Measurements from ENCODE around the gene ZKSCAN8.
"Not testable (repeated sequence)": the region's sequence is repeated elsewhere in the genome, so short reads cannot be mapped to it uniquely, and the experiment has no call there.

Gene ZKSCAN8

DNA sequence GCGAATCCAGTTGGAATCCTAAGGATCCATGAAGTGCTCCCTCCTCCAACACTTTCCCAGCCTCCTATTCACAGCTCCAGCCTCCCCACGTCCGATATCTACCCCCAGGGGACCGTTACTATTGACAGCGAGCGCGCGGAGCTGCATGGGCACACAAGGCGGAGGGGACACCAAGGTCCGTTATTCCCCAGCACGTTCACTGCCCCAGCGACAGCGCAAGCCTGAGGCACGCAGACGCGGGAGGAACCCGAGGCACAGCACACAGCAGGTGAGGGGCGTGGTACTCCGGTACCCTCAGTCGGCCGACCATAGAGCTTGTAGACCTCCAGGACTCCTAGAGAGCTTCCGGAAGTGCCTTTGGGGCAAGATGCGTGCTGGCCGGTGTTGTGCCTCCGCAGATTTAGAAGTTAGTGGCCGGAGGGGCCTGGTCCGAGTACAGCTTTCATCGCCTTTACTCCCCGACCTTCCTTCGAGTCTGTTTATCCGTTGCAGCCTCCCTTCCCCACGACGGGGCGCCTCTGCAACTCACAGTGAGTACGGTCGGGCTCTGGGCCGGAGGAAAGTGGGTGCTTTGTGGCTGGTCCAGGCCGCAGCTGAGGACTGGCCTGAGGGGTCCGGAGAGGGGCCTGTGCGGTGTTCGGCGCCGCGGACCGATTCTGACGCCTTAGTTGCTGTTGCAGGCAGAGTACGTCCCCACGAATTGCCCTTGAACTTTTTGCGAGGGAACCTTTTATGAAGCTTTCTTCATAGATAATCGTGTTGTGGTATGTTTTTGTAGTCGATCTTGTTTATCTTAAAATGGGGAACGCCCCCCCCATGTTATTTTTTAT lies at the start of gene ZKSCAN8:
ZKSCAN8 (plus strand) TSS at position 384 of the 830 bp plus-strand sequence. CDS start 6,525 bp downstream, outside the sequence.
- peak; percentile 84 to 89 for DNase-seq

DNA sequence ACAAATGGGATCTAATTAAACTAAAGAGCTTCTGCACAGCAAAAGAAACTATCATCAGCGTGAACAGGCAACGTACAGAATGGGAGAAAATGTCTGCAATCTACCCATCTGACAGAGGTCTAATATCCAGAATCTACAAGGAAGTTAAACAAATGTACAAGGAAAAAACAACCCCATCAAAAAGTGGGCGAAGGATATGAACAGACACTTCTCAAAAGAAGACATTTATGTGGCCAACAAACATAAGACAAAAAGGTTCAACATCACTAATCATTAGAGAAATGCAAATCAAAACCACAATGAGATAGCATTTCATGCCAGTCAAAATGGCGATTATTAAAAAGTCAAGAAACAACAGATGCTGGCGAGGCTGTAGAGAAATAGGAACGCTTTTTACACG lies 39.5 kb upstream of the ZKSCAN8 start:
- not testable (repeated sequence) for DNase-seq

DNA sequence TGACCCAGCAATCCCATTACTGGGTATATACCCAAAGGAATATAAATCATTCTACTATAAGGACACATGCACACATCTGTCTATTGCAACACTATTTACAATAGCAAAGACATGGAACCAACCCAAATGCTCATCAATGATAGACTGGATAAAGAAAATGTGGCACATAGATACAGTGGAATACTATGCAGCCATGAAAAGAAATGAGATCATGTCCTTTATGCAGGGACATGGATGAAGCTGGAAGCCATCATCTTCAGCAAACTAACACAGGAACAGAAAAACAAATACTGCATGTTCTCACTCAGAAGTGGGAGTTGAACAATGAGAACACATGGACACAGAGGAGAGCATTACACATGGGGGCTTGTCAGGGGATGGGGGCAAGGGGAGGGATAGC lies 39.0 kb upstream of the ZKSCAN8 start:
- not testable (repeated sequence) for DNase-seq

DNA sequence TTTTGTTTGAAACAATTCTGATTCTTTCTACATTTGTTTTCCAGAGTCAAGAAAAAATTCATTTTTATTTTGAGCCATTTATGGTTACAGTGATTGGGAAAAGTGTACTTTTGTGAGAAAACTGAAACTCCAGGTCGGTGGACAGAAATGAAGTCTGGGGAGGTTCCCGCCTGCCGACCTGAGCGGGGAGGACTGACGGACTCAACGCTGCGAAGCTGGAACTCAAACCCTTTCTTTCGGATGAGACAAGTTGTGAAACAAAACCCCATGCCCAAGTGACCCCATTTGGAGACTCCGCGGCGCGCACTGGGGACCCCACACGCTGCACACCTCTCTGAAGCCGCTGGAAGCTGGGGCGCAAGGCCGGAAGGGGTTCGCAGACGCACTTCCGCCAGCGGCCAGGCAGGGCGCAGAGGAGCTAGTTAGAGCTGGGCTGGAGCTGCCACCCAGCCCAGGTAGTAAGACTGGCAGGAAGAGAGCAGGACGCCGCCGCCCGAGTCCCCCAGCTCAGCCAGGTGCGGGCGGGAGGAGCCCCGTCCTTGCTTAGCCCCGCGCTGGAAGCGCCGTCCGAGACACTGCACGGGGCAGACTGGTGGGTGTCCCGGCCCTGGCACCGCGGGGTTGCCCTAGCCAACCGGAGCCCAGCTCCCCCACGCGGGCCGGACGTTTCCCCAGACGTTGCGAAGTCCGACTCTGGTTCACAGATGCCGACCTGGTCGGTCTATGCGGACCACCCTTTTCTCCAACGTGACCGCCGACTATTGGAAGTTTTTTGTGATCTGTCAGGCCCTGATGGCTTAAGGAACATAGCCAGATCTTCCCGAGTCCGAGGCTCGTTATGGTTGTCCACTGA lies 37.1 kb upstream of the ZKSCAN8 start:
- DNase-seq: peak; percentile 87 to 88

DNA sequence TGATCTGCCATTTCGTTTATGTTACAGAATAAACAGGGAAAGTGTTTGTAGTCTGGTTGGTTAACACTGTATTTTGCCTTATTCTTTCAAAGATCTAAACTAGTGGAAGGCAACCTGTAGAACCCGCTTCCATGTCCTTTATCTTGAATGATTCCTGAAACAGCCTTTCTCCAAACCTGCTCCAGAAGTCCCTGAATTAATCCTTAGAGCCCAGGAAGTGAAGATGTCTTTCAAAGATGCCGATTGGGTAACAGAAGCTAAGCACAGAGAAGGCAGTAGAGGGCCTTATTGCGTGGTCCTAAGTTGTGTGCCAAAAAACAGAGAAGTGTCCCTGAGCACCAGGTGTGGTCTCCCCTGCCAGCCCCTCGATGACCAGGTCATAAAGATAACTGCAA lies 36.4 kb upstream of the ZKSCAN8 start:
- peak in 1 of 2 donors; percentile 11 for DNase-seq

DNA sequence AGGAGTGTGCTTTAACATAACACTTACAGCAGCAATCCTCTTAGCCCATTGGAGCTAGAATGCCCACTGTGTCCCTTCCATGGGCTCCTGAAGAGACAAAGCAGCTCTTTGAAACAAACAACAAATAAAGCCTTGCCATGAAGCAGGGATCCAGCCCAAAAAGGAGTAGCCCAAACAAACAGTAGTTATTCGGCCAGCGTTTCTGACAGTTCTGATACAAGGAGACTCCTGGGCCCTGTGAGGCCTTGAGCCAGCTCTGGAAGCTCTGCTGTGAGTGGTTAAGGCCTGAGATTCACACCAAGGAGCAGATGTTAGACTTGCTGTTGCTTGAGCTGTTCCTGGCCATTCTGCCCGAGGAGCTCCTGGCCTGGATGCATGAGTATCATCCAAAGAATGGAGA lies 34.2 kb upstream of the ZKSCAN8 start:
- DNase-seq: no peak

DNA sequence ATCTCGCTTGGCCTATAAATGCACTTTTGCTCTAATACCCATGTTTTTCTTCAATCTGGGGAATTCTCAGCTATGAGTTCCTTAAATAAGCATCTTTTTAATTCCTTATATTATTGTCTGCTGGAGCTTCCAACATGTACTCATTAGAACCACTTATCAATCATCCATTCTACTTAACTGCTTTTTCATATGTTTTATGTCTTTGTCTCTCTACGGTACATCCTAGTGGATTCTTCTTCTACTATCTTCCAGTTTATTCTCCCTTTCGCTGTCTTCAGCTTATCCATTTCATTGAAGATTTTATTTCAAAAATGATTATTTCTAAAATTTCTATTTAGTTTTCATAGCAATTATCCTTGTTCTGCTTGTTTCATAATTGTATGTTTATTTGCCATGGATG lies 29.7 kb upstream of the ZKSCAN8 start:
- DNase-seq: no peak

DNA sequence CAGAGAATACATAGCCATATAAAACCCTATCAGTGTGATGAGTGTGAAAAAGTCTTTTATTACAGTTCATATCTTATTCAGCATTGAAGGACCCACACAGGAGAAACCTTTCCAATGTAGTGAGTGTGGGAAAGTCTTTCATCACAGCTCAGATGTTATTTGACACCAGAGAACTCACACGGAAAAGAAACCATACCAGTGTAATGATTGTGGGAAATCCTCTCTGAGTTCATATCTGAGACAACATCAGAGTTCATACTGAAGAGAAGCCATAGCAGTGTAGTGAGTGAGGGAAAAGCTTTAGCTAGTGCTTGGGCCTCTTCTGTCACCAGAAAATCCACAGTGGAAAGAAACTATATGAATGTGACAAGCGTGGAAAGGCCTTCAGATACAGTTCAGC lies 25.9 kb upstream of the ZKSCAN8 start:
- no peak for DNase-seq

DNA sequence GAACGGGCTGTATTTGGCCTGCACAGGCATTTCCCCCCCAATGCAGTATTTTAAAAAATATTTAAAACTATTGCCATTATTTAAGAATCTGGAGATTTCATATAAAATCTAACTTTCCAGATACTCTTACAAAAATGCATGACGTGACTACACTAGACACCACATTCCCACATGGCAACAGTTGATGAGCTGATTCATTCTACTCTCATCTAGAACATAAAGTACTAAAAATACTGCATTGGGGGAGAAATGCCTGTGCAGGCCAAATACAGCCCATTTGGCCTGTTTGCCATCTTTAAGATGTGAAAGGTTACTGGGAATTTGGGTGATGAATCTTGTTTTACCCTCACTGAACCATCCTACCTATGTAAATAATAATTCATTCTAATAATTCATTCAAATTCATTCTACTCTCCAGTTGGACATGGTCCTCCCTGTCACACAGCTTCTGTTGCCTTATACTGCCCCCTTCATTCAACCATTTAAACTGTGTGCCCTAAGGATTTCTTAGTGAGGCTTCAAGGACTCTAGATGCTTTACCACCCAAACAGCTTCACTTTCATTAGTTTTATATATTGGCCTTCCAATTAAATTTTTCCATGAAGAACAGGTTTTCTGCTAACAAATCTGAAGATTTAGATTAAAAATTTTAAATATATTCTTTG lies 24.2 kb upstream of the ZKSCAN8 start:
- no peak for DNase-seq

DNA sequence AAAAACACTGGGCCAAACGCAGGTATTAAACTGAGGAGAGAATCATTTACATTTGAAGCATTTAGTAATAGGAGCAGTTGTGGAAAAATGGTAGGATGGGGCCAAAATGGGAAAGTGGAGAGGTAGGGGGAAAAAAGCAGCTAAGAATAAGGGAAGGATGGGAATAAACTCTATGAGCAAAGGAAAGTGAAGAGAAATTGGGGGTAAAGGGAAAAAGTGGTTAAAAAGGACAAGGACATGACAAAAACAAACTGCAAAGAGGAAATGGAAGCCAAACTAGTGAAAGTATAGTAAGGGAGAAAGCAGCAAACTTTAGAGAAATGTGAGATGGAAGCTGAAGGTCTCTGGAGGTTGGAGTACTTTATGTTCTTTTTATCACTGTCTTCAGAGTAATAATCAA lies 23.5 kb upstream of the ZKSCAN8 start:
- DNase-seq: no peak

DNA sequence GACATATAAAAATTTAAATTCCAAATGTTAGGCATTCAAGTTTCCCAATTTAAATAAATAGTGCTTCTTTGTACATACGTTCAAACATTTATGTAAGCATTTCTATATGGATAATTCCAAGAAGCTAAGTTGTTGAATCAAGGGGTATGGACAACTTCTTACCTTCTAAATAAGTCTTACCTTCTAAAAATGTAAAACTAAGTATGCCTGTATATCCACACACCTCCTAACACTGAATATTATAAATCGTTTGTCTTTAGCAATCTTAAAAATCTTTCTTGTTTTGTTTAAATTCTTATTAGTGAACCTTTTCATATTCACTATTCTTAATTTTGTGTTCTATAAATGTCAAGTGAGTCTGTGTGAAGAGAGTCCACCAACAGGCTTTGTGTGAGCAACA lies 19.8 kb upstream of the ZKSCAN8 start:
- no peak for DNase-seq

DNA sequence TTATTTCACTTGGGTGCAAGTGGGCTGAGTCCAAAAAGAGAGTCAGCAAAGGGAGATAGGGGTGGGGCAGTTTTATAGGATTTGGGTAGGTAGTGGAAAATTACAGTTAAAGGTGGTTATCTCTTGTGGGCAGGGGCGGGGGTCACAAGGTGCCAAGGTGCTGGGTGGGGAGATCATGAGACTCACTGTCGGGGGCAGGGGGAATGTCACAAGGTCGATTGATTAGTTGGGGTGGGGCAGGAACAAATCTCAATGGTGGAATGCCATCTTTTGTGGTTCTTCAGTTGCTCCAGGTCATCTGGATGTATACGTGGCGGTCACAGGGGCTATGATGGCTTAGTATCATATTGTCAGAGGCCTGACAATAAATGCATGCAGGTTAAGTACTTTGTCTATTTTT lies 19.4 kb upstream of the ZKSCAN8 start:
- DNase-seq: not testable (repeated sequence)

DNA sequence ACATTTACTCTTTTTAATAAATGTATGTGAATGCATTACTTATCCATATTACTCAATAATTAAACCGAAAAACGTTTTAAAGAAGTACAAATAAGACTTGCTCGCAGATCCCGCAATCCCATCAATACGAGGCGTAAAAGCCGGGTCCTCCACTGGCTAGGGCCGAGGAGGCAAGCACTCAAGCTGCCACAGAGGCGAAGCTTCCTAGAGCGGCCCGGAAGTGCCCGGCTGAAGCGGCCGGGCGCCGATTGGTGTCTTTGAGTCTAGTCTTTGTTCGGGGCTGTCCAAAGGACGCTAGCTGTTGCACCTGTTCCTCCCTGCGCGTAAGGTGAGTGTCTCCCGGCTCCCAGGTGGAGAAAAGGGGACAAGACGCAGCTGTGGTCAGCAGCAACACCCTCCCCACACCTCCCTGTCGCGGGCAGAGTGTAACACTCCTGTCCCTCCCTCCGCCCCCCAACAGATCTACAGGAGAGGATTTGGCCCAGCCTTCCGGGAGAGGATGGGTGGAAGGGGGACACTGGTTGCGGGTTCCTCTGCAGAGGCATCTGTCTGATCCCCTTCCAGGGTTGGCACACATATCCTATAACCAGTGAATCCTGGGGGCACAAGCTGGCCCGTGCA lies 17.2 kb upstream of the ZKSCAN8 start, which contains the start of gene ZSCAN16:
ZSCAN16 (plus strand) TSS at position 260 of the 621 bp plus-strand sequence. CDS start 835 bp downstream, outside the sequence.
- DNase-seq: peak; percentile 78 to 86

DNA sequence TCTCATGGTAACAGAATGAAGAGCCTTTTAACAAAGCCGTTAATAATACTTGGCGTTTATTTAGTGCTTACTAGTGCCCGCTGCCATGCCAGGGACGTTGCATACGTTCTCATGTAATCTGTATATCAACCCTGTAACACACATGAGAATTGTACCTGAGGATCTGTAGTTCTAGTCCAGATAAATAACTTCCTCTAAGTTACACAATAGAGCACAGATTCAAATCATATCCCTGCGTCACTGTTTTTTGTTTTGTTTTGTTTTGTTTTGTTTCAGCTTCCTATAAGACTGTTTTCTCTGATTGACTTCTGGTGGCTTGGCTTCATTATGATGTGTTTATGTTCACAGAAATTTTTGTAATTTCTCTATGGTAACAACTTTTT lies 16.7 kb upstream of the ZKSCAN8 start:
- peak in 1 of 2 donors; percentile 63 for DNase-seq

DNA sequence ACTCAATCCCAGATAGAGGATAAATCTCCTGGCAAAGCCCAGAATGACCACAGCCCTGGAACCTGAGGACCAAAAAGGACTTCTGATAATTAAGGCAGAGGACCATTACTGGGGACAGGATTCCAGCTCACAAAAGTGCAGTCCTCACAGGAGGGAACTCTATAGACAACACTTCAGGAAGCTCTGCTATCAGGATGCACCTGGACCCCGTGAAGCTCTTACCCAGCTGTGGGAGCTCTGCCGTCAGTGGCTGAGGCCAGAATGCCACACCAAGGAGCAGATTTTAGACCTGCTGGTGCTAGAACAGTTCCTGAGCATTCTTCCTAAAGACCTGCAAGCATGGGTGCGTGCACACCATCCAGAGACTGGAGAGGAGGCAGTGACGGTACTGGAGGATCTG lies 16.3 kb upstream of the ZKSCAN8 start:
- peak in 1 of 2 donors; percentile 13 for DNase-seq

DNA sequence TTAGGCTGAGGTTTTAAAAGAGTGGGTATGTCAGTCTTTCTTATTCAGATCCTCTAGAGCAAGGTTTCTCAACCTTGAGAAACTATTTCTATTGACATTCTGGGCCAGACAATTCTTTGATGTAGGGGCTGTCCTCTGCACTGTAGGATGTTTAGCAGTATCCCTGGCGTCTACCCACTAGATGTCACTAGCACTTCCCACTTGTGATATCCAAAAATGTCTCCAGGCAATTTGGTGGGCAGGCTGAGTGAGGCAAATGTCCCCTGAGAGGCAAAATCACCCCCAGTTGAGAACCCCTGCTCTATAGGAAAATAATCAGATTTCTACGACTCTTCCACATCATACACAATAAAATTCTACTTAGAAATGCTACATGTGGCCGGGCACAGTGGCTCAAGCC lies 7.7 kb upstream of the ZKSCAN8 start:
- peak; percentile 7 to 54 for DNase-seq

DNA sequence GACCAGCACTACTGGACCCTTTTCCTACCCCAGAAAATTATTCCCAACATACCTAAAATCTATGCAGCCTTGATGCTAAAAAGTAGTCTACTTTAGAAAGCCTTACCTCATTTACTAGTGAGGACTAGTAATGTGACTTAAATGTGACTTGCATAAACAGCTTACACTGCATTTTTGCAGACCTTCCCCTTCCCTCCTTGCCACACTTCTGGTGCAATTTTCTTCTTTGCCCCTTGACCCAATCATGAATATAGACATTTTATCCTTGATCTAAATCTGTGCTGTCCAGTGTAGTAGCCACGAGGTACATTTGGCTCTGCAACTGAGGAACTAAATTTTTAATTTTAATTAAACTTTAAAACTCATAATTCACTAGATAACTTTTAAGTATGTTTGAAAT lies 7.0 kb upstream of the ZKSCAN8 start:
- DNase-seq: no peak

DNA sequence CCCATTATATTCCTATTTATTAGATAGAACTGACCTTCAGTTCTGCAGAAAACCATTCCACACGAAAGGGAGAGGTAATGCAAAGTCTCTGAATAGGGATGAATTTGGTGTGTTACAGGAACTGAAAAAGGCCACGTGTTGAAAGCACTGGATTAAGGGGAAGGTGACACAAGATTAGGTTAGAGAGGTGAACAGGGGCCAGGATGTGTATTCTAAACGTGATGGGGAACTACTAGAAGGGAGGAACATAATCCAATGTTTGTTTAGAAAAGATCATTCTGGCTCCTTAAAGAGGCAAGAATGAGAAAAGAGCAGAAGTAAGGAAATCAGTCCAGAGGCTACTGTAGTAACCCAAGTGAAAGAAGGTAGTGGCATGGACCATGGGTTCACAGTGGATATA lies 6.3 kb upstream of the ZKSCAN8 start:
- no peak for DNase-seq

DNA sequence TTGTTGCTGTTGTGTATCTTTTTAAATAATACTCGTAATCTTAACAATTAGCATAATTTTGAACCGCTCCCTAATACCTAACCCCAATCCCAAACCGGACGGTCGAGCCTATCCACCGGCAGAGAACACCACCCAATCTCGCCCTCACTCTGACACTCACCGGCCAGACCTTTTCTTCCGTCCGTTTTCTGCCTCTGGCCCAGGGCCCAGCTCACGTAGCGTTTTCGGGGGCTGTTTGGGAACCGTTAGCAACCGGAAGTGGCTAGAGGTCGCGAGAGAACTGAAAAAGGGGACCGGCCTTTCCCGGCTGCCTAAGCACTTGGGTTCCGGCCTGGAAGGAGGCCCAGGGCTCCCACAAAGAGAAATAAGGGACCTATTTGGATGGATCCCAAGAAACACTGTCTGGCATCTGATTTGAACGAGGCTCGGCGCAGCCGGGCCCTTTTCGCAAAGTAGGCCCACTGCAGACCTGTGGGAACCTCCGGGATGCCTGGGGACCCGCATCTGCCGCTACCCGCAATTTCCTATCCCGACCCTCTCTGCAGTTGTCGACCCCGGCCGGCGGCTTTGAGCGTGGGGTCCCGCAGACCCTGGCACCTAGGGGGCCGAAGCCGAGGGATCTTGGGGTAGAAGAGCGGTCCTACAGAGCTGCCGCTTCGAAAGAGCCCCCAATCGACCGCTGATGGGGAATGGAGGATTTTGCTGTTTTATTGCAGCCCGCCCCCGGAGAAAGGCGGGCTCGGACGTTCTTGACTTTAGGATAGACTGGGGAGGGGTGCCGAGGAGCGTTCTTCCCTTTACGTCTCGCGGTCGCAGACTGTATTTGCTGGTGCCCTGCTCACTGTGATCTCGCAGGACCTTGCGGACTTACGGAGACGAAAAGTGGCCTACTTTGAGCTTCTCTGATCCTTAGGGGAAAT lies 4.8 kb upstream of the ZKSCAN8 start:
- DNase-seq: peak; percentile 78 to 84

DNA sequence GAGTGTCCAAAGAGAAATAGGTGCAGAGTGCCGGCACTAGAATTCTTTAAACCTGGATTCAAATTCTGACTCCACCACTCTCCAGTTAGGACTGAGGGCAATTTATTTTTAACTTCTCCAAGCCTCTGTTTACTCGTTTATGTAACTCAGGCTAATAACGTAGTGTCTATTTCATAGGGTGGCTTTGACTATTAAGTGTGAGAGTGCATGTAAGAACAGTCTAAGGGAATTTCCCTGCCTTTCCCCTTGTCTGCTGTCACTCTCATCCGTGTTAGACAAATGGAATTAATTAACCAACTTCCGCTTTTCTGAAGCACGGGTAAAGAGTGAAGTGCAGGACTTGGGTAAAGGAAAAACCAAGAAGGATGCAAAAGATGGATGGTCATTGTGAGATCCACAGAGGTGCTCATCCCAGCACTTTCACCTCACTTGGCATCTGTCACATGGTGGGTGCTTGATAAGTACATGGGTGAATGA lies 4.1 kb upstream of the ZKSCAN8 start:
- peak; percentile 24 to 68 for DNase-seq

DNA sequence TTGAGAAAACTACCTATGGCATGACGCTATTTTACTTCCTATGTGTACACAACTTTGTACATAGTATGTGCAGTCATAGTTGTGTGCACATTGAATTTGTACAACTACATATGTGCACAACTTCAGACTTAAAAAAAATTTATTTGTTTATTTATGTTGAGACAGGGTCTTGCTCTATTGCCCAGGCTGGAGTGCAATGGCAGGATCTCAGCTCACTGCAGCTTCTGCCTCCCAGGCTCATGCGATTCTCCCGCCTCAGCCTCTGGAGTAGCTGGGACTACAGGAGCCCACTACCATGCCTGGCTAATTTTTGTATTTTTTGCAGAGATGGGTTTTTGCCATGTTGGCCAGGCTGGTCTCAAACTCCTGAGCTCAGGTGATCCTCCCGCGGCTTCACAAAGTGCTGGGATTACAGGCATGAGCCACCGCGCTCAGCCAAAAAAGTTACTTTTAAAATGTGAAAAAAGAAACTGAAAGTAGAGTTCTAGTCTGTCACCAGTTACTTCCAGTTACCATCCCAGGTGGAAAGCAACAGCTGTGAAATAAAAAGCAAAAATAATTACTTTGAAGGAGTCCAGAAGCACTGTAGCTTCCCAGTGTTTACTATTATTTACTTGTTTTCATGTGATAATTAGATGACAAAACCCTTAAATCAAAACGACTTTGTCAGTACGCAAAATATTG lies 1.7 kb upstream of the ZKSCAN8 start:
- peak in 1 of 2 donors; percentile 30 for DNase-seq
